ENCODE data around the gene DENND2D. TPM values are rescaled to one million over a fixed set of nuclear protein-coding genes. Genes with fewer than 3 reads are reported as not detected.

The DENND2D gene
- total and polyA plus RNA-seq, 9 of the 15 experiments (the other 6 are each of a cell fraction or from before 2014, with no cell fraction given), result 0.08 to 0.44 (median 0.13) TPM; not detected in 6

GRCh38 chr1:111202707-111203623 is 2.5 kb upstream of the DENND2D start (continued):
- no peak for TF ChIP-seq MGA (IDR thresholded peaks at IDR 0.05)

All from K562 (cell line).